ACC112 (cell line): ENCODE measurements around the gene LYSMD1.

Experiments
- H2AFZ ChIP-seq: fragments of 200-600 bp; sonication (generic); one replicate; pipeline ENCODE4 v1.6.0; 2017; ENCODE audit warnings: antibody characterized with exemption, low read length; ENCODE audit not compliant: unreplicated experiment
- H3K27ac ChIP-seq: fragments of 200-600 bp; sonication (generic); 2 replicates; pipeline ENCODE4 v1.5.1; 2014; ENCODE audit warnings: low read depth, mild to moderate bottlenecking, antibody characterized with exemption, low read length, moderate library complexity
- H3K27me3 ChIP-seq: fragments of 200-600 bp; sonication (generic); 2 replicates; pipeline ENCODE4 v1.6.1; 2014; ENCODE audit warnings: mild to moderate bottlenecking, antibody characterized with exemption, low read length, moderate library complexity, mixed read lengths; ENCODE audit not compliant: insufficient read depth
- H3K36me3 ChIP-seq: fragments of 200-600 bp; sonication (generic); 2 replicates; pipeline ENCODE4 v1.6.1; 2016; ENCODE audit warnings: mild to moderate bottlenecking, antibody characterized with exemption, low read length, moderate library complexity, mixed read lengths; ENCODE audit not compliant: insufficient read depth
- H3K4me1 ChIP-seq: fragments of 200-600 bp; sonication (generic); one replicate; pipeline ENCODE4 v1.6.1; 2016; ENCODE audit warnings: low read length, mixed read lengths; ENCODE audit not compliant: insufficient read depth, unreplicated experiment, control insufficient read depth
- H3K4me3 ChIP-seq: fragments of 200-600 bp; sonication (generic); 2 replicates; pipeline ENCODE4 v1.5.1; 2014; ENCODE audit warnings: mild to moderate bottlenecking, low read depth, low read length
- H3K79me2 ChIP-seq: fragments of 200-600 bp; sonication (generic); one replicate; pipeline ENCODE4 v1.6.0; 2016; ENCODE audit warnings: low read length; ENCODE audit not compliant: control insufficient read depth, unreplicated experiment, insufficient read depth

The LYSMD1 gene

GRCh38 chr1:151175041-151175741 is 9.5 kb upstream of the LYSMD1 start:
- Histone ChIP-seq H3K36me3 (no peaks in the 10 kb centered on the region; the same call in 1 of the 2 replicates), H3K79me2 (no peaks in the 10 kb centered on the region), H2AFZ (no peak overlapping the region), H3K4me3 (no peak overlapping the region), H3K27me3 (no peaks in the 10 kb centered on the region), H3K27ac (no peak overlapping the region), H3K4me1 (no peaks in the 10 kb centered on the region)

- no peaks in the 10 kb centered on the region for H3K27me3 ChIP-seq
Measured at GRCh38 chr1:151171190-151171589, 5.5 kb upstream of the LYSMD1 start.

GRCh38 chr1:151167116-151167515 is 1.4 kb upstream of the LYSMD1 start:
- Histone ChIP-seq H3K36me3 (peaks cover 3% of the 10 kb centered on the region; the same call in 1 of the 2 replicates), H3K4me1 (peaks cover 17% of the 10 kb centered on the region), H3K79me2 (peaks cover 24% of the 10 kb centered on the region), H3K27ac (no peak overlapping the region), H3K27me3 (no peaks in the 10 kb centered on the region), H2AFZ (no peak overlapping the region), H3K4me3 (peak overlapping the region; percentile 87)

More at GRCh38 chr1:151171190-151171589, 5.5 kb upstream of the LYSMD1 start:
- Histone ChIP-seq H3K79me2 (peaks cover 12% of the 10 kb centered on the region), H3K4me3 (no peak overlapping the region), H2AFZ (no peak overlapping the region), H3K36me3 (peaks cover 3% of the 10 kb centered on the region; the same call in 1 of the 2 replicates), H3K27ac (no peak overlapping the region), H3K4me1 (peaks cover 9% of the 10 kb centered on the region)

- no peaks in the 10 kb centered on the region for H3K27me3 ChIP-seq
- peaks cover 3% of the 10 kb centered on the region; the same call in 1 of the 2 replicates for H3K36me3 ChIP-seq
Measured at GRCh38 chr1:151166505-151166956, 829 bp upstream of the LYSMD1 start.

GRCh38 chr1:151165281-151165737 is 393 bp downstream of the LYSMD1 start:
- Histone ChIP-seq H3K36me3 (peaks cover 6% of the 10 kb centered on the region; the same call in 1 of the 2 replicates), H2AFZ (peak overlapping the region; percentile 53), H3K27me3 (no peaks in the 10 kb centered on the region), H3K27ac (peak overlapping the region; percentile 51), H3K4me1 (peaks cover 17% of the 10 kb centered on the region), H3K4me3 (peak overlapping the region; percentile 87), H3K79me2 (peaks cover 24% of the 10 kb centered on the region)

More at GRCh38 chr1:151166505-151166956, 829 bp upstream of the LYSMD1 start:
- peak overlapping the region; percentile 61 for H3K27ac ChIP-seq
- peak overlapping the region; percentile 76 for H2AFZ ChIP-seq
- peak overlapping the region; percentile 87 for H3K4me3 ChIP-seq
- H3K79me2 ChIP-seq: peaks cover 24% of the 10 kb centered on the region
- H3K4me1 ChIP-seq: peaks cover 17% of the 10 kb centered on the region

- Histone ChIP-seq H3K79me2 (peaks cover 24% of the 10 kb centered on the region), H3K36me3 (peaks cover 6% of the 10 kb centered on the region; the same call in 1 of the 2 replicates), H3K27ac (no peak overlapping the region), H2AFZ (peak overlapping the region; percentile 53), H3K27me3 (no peaks in the 10 kb centered on the region), H3K4me1 (peaks cover 17% of the 10 kb centered on the region), H3K4me3 (peak overlapping the region; percentile 87)
Measured at GRCh38 chr1:151164732-151165280, 896 bp downstream of the LYSMD1 start.

- Histone ChIP-seq H3K27ac (no peak overlapping the region), H3K79me2 (peaks cover 5% of the 10 kb centered on the region), H3K4me3 (no peak overlapping the region), H3K4me1 (peaks cover 5% of the 10 kb centered on the region), H3K27me3 (no peaks in the 10 kb centered on the region), H2AFZ (no peak overlapping the region), H3K36me3 (peaks cover 9% of the 10 kb centered on the region)
Measured at GRCh38 chr1:151159373-151159772, 6.3 kb downstream of the LYSMD1 start.

GRCh38 chr1:151158751-151159251 is 6.9 kb downstream of the LYSMD1 start:
- Histone ChIP-seq H2AFZ (no peak overlapping the region), H3K79me2 (no peaks in the 10 kb centered on the region), H3K4me3 (no peak overlapping the region), H3K27ac (no peak overlapping the region), H3K27me3 (no peaks in the 10 kb centered on the region), H3K4me1 (no peaks in the 10 kb centered on the region), H3K36me3 (peaks cover 9% of the 10 kb centered on the region)

- Histone ChIP-seq H3K27me3 (no peaks in the 10 kb centered on the region), H3K27ac (no peak overlapping the region), H3K79me2 (no peaks in the 10 kb centered on the region), H2AFZ (no peak overlapping the region), H3K4me1 (no peaks in the 10 kb centered on the region), H3K4me3 (no peak overlapping the region), H3K36me3 (peaks cover 9% of the 10 kb centered on the region)
Measured at GRCh38 chr1:151158326-151158725, 7.4 kb downstream of the LYSMD1 start.

GRCh38 chr1:151157067-151157531 is 8.6 kb downstream of the LYSMD1 start:
- Histone ChIP-seq H3K27me3 (no peaks in the 10 kb centered on the region), H2AFZ (no peak overlapping the region), H3K4me3 (no peak overlapping the region), H3K4me1 (no peaks in the 10 kb centered on the region), H3K27ac (no peak overlapping the region), H3K36me3 (peaks cover 9% of the 10 kb centered on the region), H3K79me2 (no peaks in the 10 kb centered on the region)
